ENCODE data around the gene HOOK2. TPM values are rescaled to one million over a fixed set of nuclear protein-coding genes. Genes with fewer than 3 reads are reported as not detected.

The HOOK2 gene
- total RNA-seq, 2 donors from 2014 or later = 22.6 to 102 TPM

DNA sequence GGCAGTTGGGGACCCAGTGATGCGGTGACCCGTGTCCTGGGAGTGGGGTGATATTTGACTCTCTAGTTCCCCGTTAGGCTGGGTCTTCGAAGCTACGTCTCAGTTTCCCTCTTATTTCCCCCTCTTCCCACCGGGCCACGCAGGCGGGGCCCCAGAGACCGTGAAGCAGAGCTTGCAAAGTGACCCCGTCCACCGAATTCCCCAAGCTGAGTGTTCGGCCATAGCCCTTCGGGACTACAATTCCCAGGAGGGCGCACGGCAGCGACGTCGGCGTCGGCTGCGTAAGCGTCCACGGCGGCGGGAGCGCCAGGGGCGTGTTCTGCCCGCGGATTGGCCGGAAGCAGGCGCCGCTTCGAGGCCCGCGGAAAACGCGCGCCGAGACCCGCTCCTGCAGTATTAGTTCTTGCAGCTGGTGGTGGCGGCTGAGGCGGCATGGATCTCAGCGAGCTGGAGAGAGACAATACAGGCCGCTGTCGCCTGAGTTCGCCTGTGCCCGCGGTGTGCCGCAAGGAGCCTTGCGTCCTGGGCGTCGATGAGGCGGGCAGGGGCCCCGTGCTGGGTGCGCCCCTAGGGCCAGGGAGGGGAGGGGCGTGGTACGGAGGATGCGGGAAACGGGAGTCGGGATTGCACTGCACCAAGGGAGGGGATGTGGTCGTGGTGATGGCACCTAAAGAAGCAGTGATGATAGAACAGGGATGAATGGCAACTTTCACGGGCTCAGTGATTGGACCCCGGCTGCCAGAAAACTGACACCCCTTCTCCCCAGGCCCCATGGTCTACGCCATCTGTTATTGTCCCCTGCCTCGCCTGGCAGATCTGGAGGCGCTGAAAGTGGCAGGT lies 31.1 kb upstream of the HOOK2 start, which contains the start of gene RNASEH2A:
Gene RNASEH2A (plus strand): TSS at position 343 of the 840 bp plus-strand sequence. CDS start 90 bp downstream, at position 433.
- DNase-seq (ENCODE audit: low spot score) = no peak
- Histone ChIP-seq H3K9me3 (no peaks in the 10 kb centered on the region), H3K27ac (peak within 1 kb of the TSS in 1 of 2 donors; percentile 16), H3K4me1 (ENCODE audit: control insufficient read depth in 1 of 2, low read depth in 2 of 2) (peaks cover 6 to 17% of the 10 kb centered on the region in 2 donors), H3K27me3 (replicated peaks; ENCODE audit: insufficient read depth) (no peaks in the 10 kb centered on the region), H3K4me3 (peak within 1 kb of the TSS; percentile 75), H3K36me3 (no peaks in the 10 kb centered on the region)
- no peak for TF ChIP-seq CTCF (IDR thresholded peaks at IDR 0.05)
- peak; percentile 68 for ATAC-seq (ENCODE audit: insufficient number of reproducible peaks, low FRiP score, low read depth)

- Histone ChIP-seq H3K27ac (no peak overlapping the region), H3K27me3 (replicated peaks; ENCODE audit: insufficient read depth) (no peaks in the 10 kb centered on the region), H3K36me3 (no peaks in the 10 kb centered on the region), H3K4me3 (no peak overlapping the region), H3K4me1 (ENCODE audit: control insufficient read depth in 1 of 2, low read depth in 2 of 2) (peaks cover 11 to 30% of the 10 kb centered on the region in 2 donors), H3K9me3 (no peaks in the 10 kb centered on the region)
- DNase-seq (ENCODE audit: low spot score) = no peak
- no peak for ATAC-seq (ENCODE audit: insufficient number of reproducible peaks, low FRiP score, low read depth)
- no peak for TF ChIP-seq CTCF (IDR thresholded peaks at IDR 0.05)
Observed at GRCh38 chr19:12804051-12804450, 28.7 kb upstream of the HOOK2 start.

DNA sequence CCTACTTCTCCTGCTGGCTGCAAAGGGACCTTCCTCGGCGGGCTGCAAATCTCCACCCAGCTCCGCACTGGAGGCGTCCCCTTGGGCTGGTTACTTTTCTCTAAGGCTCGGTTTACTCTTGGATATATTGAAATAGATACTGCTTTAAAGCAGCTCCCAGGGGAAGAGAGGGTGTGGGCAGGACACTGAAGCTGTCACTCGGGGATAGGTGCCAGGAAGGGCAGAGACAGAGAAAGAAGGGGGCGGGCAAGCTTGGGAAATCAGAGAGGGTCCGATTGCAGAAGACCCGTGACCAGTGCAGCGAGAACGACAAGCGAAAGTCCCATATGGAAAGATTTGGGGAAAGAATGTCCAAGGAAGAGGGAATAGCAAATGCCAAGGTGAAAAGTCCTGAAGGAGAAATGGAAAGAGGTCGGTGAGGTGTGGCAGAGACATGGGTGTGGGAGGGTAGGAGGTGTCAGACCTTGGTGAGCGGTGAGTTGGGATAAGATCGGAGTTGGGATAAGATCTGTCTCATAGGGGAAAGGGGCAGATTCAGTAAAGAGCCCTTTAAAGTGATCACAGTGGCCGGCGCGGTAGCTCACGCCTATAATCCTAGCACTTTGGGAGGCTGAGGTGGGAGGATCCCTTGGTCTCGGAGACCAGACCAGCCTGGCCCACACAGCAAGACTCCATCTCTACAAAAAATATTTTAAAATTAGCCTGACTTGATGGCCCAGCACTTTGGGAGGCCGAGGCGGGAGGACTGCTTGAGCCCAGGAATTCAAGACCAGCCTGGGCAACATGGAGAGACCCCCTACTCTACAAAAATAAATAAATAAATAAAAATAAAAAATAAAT lies 27.1 kb upstream of the HOOK2 start:
- Histone ChIP-seq H3K27me3 (replicated peaks; ENCODE audit: insufficient read depth) (no peaks in the 10 kb centered on the region), H3K4me3 (peak overlapping the region; percentile 77), H3K9me3 (no peaks in the 10 kb centered on the region), H3K36me3 (no peaks in the 10 kb centered on the region), H3K4me1 (ENCODE audit: control insufficient read depth in 1 of 2, low read depth in 2 of 2) (peaks cover 11 to 30% of the 10 kb centered on the region in 2 donors), H3K27ac (no peak overlapping the region)
- no peak for DNase-seq (ENCODE audit: low spot score)
- ATAC-seq (ENCODE audit: insufficient number of reproducible peaks, low FRiP score, low read depth) = no peak
- TF ChIP-seq CTCF (IDR thresholded peaks at IDR 0.05) = no peak

DNA sequence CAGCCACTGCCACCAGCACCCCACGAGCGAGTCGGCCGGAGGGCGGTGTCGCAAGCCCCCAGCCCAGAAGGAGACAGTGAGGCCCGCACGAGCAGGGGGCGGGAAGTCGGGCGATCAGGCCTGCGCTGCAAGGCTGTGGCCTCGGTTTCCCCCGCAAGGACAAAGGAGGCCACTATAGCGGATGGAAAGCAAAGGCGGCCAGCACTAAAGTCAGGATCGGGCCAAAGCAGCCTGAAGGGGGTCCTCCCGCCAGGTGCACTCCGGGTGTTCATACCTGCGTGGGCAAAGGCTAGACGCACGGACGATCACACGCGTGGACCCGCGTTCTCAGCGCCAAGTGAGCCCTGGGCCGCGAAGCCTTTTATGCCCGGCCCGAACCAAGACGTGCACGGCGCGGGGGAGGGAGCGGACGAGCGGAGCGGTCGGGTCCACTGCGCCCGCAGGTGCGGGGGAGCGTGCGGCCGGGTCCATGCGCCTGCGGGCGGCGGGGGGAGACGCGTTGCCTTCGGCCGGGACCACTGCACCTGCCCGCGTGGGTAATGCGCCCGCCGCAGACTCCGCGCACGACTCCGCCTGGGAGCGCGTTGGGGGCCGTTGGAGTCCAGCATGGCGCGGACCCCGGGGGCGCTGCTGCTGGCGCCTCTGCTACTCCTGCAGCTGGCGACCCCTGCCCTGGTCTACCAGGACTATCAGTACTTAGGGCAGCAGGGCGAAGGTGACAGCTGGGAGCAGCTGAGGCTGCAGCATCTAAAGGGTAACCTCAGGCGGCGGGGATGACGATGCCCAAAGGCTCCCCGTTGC lies 26.3 kb upstream of the HOOK2 start, which contains the start of the genes PRDX2 and THSD8:
Gene PRDX2 (minus strand): TSS at position 335 of the 801 bp plus-strand sequence. CDS start 539 bp downstream, outside the sequence.
Gene THSD8 (plus strand): TSS at position 604 of the 801 bp plus-strand sequence. CDS start 3 bp downstream, at position 607.
- DNase-seq (ENCODE audit: low spot score) (no peak), ATAC-seq (ENCODE audit: insufficient number of reproducible peaks, low FRiP score, low read depth) (no peak)
- TF ChIP-seq CTCF (IDR thresholded peaks at IDR 0.05) = no peak

More for the DNA sequence above, 26.3 kb upstream of the HOOK2 start, which contains the start of the genes PRDX2 and THSD8:
- no peaks in the 10 kb centered on the region for H3K36me3 ChIP-seq
- H3K9me3 ChIP-seq = no peaks in the 10 kb centered on the region
- peak within 1 kb of the TSS; percentile 77 for H3K4me3 ChIP-seq
- H3K4me1 ChIP-seq (ENCODE audit: control insufficient read depth in 1 of 2, low read depth in 2 of 2) = peaks cover 5 to 23% of the 10 kb centered on the region in 2 donors
- H3K27ac ChIP-seq = peak within 1 kb of the TSS; percentile 27 to 61
- H3K27me3 ChIP-seq (replicated peaks; ENCODE audit: insufficient read depth) = no peaks in the 10 kb centered on the region
